Uterus (tissue), 4 donors: ENCODE data around the gene ZNF423. TPM values are rescaled to one million over a fixed set of nuclear protein-coding genes. Genes with fewer than 3 reads are reported as not detected.
A peak's percentile ranks its signal among the peaks of the same experiment; 100 is the strongest.

Experiments
- DNase-seq, 2 donors: peaks; one replicate each; pipeline ENCODE4 v3.0.0-alpha.2; 2019 to 2020
- H3K27ac ChIP-seq, 2 donors: fragments of 200-600 bp; sonication (generic); 1 replicate in 1 of 2; 2 replicates in 1 of 2; pipeline ENCODE4 v1.5.1; 2016 to 2018
- H3K27me3 ChIP-seq, 2 donors: fragments of 200-600 bp; sonication (generic); one replicate each; pipeline ENCODE4 v1.5.1; 2018 to 2019; ENCODE audit warnings: control low read depth in 1 of 2
- H3K36me3 ChIP-seq, 2 donors: fragments of 200-600 bp; sonication (generic); one replicate each; pipeline ENCODE4 v1.5.1; 2019; ENCODE audit warnings: control low read depth in 1 of 2
- H3K4me1 ChIP-seq, 2 donors: fragments of 200-600 bp; sonication (generic); one replicate each; pipeline ENCODE4 v1.5.1; 2018 to 2019; ENCODE audit warnings: control low read depth in 1 of 2
- H3K4me3 ChIP-seq, 2 donors: fragments of 200-600 bp; sonication (generic); 1 replicate in 1 of 2; 2 replicates in 1 of 2; pipeline ENCODE4 v1.5.1; 2018 to 2019; ENCODE audit warnings: mild to moderate bottlenecking in 1 of 2
- H3K9me3 ChIP-seq, 2 donors: fragments of 200-600 bp; sonication (generic); one replicate each; pipeline ENCODE4 v1.5.1; 2019; ENCODE audit warnings: control low read depth in 1 of 2
- CTCF ChIP-seq, 4 experiments: fragments of 200-600 bp in 2 of 4; fragments of 450-650 bp in 2 of 4; sonication (generic) in 2 of 4; IDR thresholded peaks; one replicate each; pipeline ENCODE4 v1.5.1; 2016 to 2019; ENCODE audit warnings: antibody characterized with exemption in 4 of 4, mild to moderate bottlenecking in 2 of 4, moderate library complexity in 1 of 4
- POLR2A ChIP-seq, 2 donors: fragments of 450-650 bp; IDR thresholded peaks; one replicate each; pipeline ENCODE4 v1.6.1; 2016; ENCODE audit warnings: antibody characterized with exemption in 2 of 2, mild to moderate bottlenecking in 1 of 2, moderate library complexity in 1 of 2
- intact Hi-C: fragments of 100-400 bp; cut with DNase I; formaldehyde crosslinking; loops from one replicate; pipeline ENCODE4 v1.15.1; 2023; ENCODE audit warnings: low total_unique reads
- total RNA-seq, 4 donors: library from RNA; depleted of rRNA in 3 of 4; stranded (reverse); fragments of >200 nt in 3 of 4; gene quantifications; one replicate each; pipeline versions ENCODE4 v1.1.0 to v1.2.4, GENCODE V29; 2014 to 2023
- donor health status: DM: yes; HTN: yes; CAD: no.

Gene ZNF423
- total RNA-seq, 4 donors from 2014 or later, result 7.1 to 33.5 (median 14.7) TPM

- H3K4me1 ChIP-seq, result no peaks in the 10 kb centered on the region
- peak in 1 of 2 donors; percentile 12 for DNase-seq
- no peaks in the 10 kb centered on the region for H3K36me3 ChIP-seq
- intact Hi-C loops, result loop anchor here (10.0 kb wide), 1 partner anchor 359 kb away; the partner anchor contains the start of gene ZNF423
- no peaks in the 10 kb centered on the region for H3K9me3 ChIP-seq
- H3K27ac ChIP-seq, result no peak overlapping the region
- no peak overlapping the region for H3K4me3 ChIP-seq
- no peak for TF ChIP-seq CTCF (IDR thresholded peaks at IDR 0.05)
- TF ChIP-seq POLR2A (IDR thresholded peaks at IDR 0.05), result no peak
- H3K27me3 ChIP-seq, result no peaks in the 10 kb centered on the region
These were observed 360.1 kb downstream of the ZNF423 start for GRCh38 chr16:49495596-49496355.

GRCh38 chr16:49494891-49495566, 360.9 kb downstream of the ZNF423 start:
- Histone ChIP-seq H3K4me3 (no peak overlapping the region), H3K36me3 (no peaks in the 10 kb centered on the region), H3K9me3 (no peaks in the 10 kb centered on the region), H3K27ac (no peak overlapping the region), H3K27me3 (no peaks in the 10 kb centered on the region), H3K4me1 (no peaks in the 10 kb centered on the region)
- DNase-seq, result peak in 1 of 2 donors; percentile 9
- TF ChIP-seq POLR2A (IDR thresholded peaks at IDR 0.05) (no peak), CTCF (IDR thresholded peaks at IDR 0.05) (no peak)
- intact Hi-C loops, result loop anchor here (10.0 kb wide), 1 partner anchor 360 kb away; the partner anchor contains the start of gene ZNF423

DNA sequence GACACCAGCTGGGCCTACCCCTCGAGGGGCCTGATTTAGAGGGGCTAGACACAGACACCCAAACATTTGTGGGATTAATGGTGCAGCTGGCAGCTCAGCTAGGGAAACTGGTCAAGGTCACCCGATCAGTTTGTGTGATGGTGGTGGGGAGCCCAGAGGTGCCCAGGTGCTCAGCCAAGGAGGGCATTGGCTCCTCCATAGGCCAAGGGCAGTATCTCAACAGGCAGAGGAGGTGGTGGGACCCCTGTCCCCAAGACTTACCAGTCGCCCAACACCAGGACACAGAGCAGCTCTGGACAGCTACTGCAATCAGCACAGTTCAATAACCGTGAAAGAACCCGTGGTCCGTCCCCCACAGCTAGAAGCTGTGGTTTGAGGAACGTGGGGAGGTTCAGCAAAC, 361.4 kb downstream of the ZNF423 start:
- Histone ChIP-seq H3K27me3 (no peaks in the 10 kb centered on the region), H3K4me1 (no peaks in the 10 kb centered on the region), H3K36me3 (no peaks in the 10 kb centered on the region), H3K27ac (no peak overlapping the region), H3K4me3 (no peak overlapping the region), H3K9me3 (no peaks in the 10 kb centered on the region)
- TF ChIP-seq CTCF (IDR thresholded peaks at IDR 0.05), result no peak
- no peak for TF ChIP-seq POLR2A (IDR thresholded peaks at IDR 0.05)
- intact Hi-C loops, result loop anchor here (10.0 kb wide), 1 partner anchor 360 kb away; the partner anchor contains the start of gene ZNF423
- peak in 1 of 2 donors; percentile 8 for DNase-seq

DNA sequence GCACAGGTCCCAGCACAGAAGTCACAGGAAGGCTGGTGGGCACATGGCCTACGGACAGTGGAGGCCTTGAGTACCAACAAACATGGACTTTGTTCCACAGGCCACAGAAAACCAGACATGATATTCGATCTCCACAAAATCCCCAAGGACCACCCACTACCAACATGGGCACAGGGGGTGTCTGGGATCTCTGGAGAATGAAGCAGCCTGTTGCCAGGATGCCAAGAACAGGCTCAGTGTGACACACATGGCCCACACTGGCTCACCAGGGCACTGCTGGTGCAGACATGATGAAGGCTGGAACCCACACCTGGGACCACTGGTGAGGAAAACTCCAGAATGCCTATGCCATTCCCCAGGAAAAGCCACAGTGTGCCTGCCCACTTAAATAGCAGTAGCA, 362.1 kb downstream of the ZNF423 start:
- no peak for TF ChIP-seq POLR2A (IDR thresholded peaks at IDR 0.05)
- Histone ChIP-seq H3K36me3 (no peaks in the 10 kb centered on the region), H3K9me3 (no peaks in the 10 kb centered on the region), H3K4me1 (no peaks in the 10 kb centered on the region), H3K27me3 (no peaks in the 10 kb centered on the region), H3K4me3 (no peak overlapping the region), H3K27ac (no peak overlapping the region)
- intact Hi-C loops, result loop anchor here (10.0 kb wide), 1 partner anchor 361 kb away; the partner anchor contains the start of gene ZNF423
- peak in 1 of 2 donors; percentile 10 for DNase-seq

- Histone ChIP-seq H3K36me3 (no peaks in the 10 kb centered on the region), H3K27ac (no peak overlapping the region), H3K4me1 (no peaks in the 10 kb centered on the region), H3K27me3 (no peaks in the 10 kb centered on the region), H3K9me3 (no peaks in the 10 kb centered on the region), H3K4me3 (no peak overlapping the region)
- DNase-seq, result peak in 1 of 2 donors; percentile 15
- intact Hi-C loops, result loop anchor here (10.0 kb wide), 1 partner anchor 362 kb away; the partner anchor contains the start of gene ZNF423
- TF ChIP-seq POLR2A (IDR thresholded peaks at IDR 0.05), result no peak
- TF ChIP-seq CTCF (IDR thresholded peaks at IDR 0.05), result no peak
These were observed 362.9 kb downstream of the ZNF423 start for GRCh38 chr16:49492896-49493626.
